Prostate gland (tissue), 2 donors: ENCODE data around the gene AURKB. TPM values are rescaled to one million over a fixed set of nuclear protein-coding genes. Genes with fewer than 3 reads are reported as not detected.
A peak's percentile ranks its signal among the peaks of the same experiment; 100 is the strongest.

Experiments used
- DNase-seq: peaks from one replicate; pipeline ENCODE4 v3.0.0-alpha.2; 2019; ENCODE audit warnings: low spot score
- H3K27ac ChIP-seq, 2 donors: fragments of 200-600 bp; sonication (generic); 2 replicates each; pipeline ENCODE4 v1.5.1; 2017 to 2019
- H3K27me3 ChIP-seq: fragments of 200-600 bp; sonication (generic); replicated peaks from 2 replicates; pipeline ENCODE4 v1.5.1; 2019; ENCODE audit not compliant: insufficient read depth
- H3K36me3 ChIP-seq, 2 donors: fragments of 200-600 bp; sonication (generic); 1 replicate in 1 of 2; 2 replicates in 1 of 2; pipeline versions ENCODE4 v1.5.1 to v1.8.1; 2017 to 2019
- H3K4me1 ChIP-seq: fragments of 200-600 bp; sonication (generic); replicated peaks from 2 replicates; pipeline ENCODE4 v1.5.1; 2019
- H3K4me3 ChIP-seq, 2 donors: fragments of 200-600 bp; sonication (generic); 2 replicates each; pipeline ENCODE4 v1.5.1; 2017 to 2019
- H3K9me3 ChIP-seq: fragments of 200-600 bp; sonication (generic); 2 replicates; pipeline ENCODE4 v1.5.1; 2017
- POLR2A ChIP-seq: fragments of 450-650 bp; IDR thresholded peaks from one replicate; pipeline ENCODE4 v1.6.1; 2016; ENCODE audit warnings: antibody characterized with exemption, mild to moderate bottlenecking
- POLR2AphosphoS5 ChIP-seq: sonication (generic); formaldehyde crosslinking; IDR thresholded peaks from one replicate; pipeline ENCODE4 v1.6.1; 2017; ENCODE audit warnings: antibody characterized with exemption
- WGBS: methylation state at CpG from one replicate; pipeline ENCODE4 v1.1.5; 2018; 5-methylcytosine and 5-hydroxymethylcytosine counted together
- intact Hi-C: fragments of 100-400 bp; cut with DNase I; formaldehyde crosslinking; loops from one replicate; pipeline ENCODE4 v1.14.2; 2022
- total RNA-seq, 2 donors: library from RNA; depleted of rRNA; stranded (reverse); fragments of >200 nt; gene quantifications; one replicate each; pipeline ENCODE4 v1.1.0, GENCODE V29; 2016
- TF ChIP-seq, protein P1 (sequence below), 4 experiments: fragments of 200-600 bp in 2 of 4; fragments of 450-650 bp in 2 of 4; sonication (generic) in 2 of 4; IDR thresholded peaks; 1 replicate in 3 of 4; 2 replicates in 1 of 4; pipeline ENCODE4 v1.5.1; 2016 to 2019; ENCODE audit warnings: antibody characterized with exemption in 4 of 4, mild to moderate bottlenecking in 2 of 4, moderate library complexity in 2 of 4

AURKB gene
- 1 to 10 TPM; 2.1 to 6.6 TPM for total RNA-seq

DNA sequence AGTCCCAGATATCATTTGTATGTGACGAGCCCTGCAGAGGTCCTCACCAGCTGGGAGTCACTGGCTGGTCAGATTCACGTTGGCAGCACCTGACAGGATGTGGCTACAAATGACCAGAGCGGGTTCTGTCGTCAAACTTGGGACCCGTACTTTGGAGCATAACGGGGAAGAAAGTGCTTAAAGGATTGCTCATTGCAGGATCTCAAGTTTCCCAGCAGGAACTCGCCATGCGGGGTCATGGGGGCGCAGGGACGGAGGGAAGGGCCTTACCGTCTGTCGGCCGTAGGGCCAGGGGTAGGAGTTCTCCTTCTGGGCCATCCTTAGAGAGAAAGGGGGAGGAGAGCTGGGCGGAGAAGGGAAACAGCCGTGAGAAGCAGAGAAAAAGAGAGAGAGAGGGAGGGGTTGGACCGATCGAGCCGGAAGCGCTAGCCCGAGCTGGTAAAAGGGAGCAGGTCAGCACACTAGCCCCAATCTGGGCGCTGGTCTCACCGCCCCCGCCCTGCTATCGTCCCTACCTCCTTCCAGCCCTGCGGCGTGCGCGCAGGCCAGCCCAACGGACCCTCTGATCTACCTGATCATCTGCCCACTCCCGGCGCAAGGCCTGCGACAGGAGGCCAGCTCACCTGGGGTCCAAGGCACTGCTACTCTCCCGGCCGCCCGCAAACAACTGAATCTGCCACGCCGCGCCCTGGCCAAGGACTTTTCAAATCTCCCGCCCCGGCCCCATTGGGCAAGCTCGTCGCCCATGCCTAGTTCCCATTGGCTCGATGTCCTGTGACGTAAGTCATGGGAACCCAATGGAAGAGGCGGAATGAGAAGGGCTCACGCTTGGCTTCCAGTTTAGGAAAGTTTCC, at the start of gene AURKB:
TSS of gene AURKB (minus strand) at position 669 of the 854 bp plus-strand sequence. CDS start at position 318, 351 bp downstream.
- intact Hi-C loops: no loop called here
- H3K27me3 ChIP-seq: no peaks in the 10 kb centered on the region
- peak; percentile 95 for DNase-seq
- no peaks in the 10 kb centered on the region for H3K36me3 ChIP-seq
- TF ChIP-seq POLR2A (peak; percentile 23), POLR2AphosphoS5 (peak; percentile 92)
- TF ChIP-seq, protein P1, sequence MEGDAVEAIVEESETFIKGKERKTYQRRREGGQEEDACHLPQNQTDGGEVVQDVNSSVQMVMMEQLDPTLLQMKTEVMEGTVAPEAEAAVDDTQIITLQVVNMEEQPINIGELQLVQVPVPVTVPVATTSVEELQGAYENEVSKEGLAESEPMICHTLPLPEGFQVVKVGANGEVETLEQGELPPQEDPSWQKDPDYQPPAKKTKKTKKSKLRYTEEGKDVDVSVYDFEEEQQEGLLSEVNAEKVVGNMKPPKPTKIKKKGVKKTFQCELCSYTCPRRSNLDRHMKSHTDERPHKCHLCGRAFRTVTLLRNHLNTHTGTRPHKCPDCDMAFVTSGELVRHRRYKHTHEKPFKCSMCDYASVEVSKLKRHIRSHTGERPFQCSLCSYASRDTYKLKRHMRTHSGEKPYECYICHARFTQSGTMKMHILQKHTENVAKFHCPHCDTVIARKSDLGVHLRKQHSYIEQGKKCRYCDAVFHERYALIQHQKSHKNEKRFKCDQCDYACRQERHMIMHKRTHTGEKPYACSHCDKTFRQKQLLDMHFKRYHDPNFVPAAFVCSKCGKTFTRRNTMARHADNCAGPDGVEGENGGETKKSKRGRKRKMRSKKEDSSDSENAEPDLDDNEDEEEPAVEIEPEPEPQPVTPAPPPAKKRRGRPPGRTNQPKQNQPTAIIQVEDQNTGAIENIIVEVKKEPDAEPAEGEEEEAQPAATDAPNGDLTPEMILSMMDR (IDR thresholded peaks at IDR 0.05): no peak
- peak within 1 kb of the TSS; percentile 45 to 47 for H3K4me3 ChIP-seq
- no peaks in the 10 kb centered on the region for H3K9me3 ChIP-seq
- no peaks in the 10 kb centered on the region for H3K4me1 ChIP-seq
- 3% methylated on average over 42 of the region's 46 CpGs for WGBS
- H3K27ac ChIP-seq: peak within 1 kb of the TSS; percentile 81 to 83

DNA sequence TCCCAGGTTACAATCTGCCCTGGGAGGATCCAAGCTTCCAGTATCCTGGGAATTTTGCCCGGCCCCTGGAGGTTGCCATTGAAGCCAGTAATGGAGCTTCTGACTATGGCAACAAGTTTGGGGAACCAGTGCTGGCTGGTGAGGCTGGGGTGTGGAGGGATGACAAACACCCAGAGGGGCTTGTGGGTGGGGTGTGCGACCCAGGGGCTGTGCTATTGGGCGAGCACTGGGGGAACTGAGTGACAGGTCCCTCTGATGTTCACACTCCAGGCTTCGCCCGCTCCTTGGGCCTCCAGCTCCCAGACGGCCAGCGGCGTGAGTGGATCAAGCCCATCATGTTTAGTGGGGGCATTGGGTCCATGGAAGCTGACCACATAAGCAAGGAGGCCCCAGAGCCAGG, 47.4 kb upstream of the AURKB start:
- no peak for DNase-seq
- intact Hi-C loops: no loop called here
- no peak for TF ChIP-seq POLR2AphosphoS5
- no peak for TF ChIP-seq POLR2A
- TF ChIP-seq, protein P1 (IDR thresholded peaks at IDR 0.05): no peak
- Histone ChIP-seq H3K4me3 (no peak overlapping the region), H3K27ac (no peak overlapping the region), H3K27me3 (no peaks in the 10 kb centered on the region), H3K36me3 (no peaks in the 10 kb centered on the region), H3K4me1 (no peaks in the 10 kb centered on the region), H3K9me3 (no peaks in the 10 kb centered on the region)
- WGBS: 93% methylated on average over 8 of the region's 8 CpGs

DNA sequence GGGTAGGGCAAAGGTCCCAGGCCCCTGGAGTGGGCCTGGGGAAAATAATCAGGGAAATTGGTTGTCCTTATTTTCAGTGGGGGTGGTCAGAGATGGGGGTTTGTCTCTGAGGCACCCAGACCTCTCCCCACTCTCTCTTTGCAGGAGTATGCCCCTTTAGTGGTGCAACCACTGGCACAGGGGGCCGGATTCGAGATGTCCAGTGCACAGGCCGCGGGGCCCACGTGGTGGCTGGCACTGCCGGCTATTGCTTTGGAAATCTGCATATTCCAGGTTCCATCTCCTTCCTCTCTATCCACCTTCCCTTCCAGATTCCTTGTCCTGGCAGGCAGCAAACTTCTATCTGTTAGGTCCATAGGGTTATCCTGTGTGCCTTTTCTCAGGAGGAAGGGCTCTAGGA, 46.3 kb upstream of the AURKB start:
- intact Hi-C loops: no loop called here
- Histone ChIP-seq H3K4me3 (no peak overlapping the region), H3K9me3 (no peaks in the 10 kb centered on the region), H3K27me3 (no peaks in the 10 kb centered on the region), H3K27ac (no peak overlapping the region), H3K4me1 (no peaks in the 10 kb centered on the region), H3K36me3 (no peaks in the 10 kb centered on the region)
- 98% methylated on average over 6 of the region's 6 CpGs for WGBS
- TF ChIP-seq, protein P1 (IDR thresholded peaks at IDR 0.05): no peak
- no peak for TF ChIP-seq POLR2AphosphoS5
- TF ChIP-seq POLR2A: no peak
- DNase-seq: no peak

DNA sequence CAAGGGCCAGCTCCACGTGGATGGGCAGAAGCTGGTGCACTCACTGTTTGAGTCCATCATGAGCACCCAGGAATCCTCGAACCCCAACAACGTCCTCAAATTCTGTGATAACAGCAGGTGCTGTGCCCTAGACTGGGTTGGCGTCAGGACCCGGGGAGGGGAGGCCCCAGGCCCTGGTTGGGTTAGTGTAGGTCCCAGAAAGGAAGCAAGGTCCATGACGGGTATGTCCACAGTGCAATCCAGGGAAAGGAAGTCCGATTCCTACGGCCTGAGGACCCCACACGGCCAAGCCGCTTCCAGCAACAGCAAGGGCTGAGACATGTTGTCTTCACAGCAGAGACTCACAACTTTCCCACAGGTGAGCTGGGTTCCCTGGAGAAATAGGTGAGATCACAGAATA, 45.9 kb upstream of the AURKB start:
- H3K4me1 ChIP-seq: no peaks in the 10 kb centered on the region
- intact Hi-C loops: no loop called here
- no peaks in the 10 kb centered on the region for H3K36me3 ChIP-seq
- no peaks in the 10 kb centered on the region for H3K27me3 ChIP-seq
- DNase-seq: no peak
- no peak overlapping the region for H3K27ac ChIP-seq
- H3K4me3 ChIP-seq: no peak overlapping the region
- no peaks in the 10 kb centered on the region for H3K9me3 ChIP-seq
- WGBS: 92% methylated on average over 10 of the region's 10 CpGs
- TF ChIP-seq POLR2AphosphoS5 (no peak), POLR2A (no peak)
- TF ChIP-seq, protein P1 (IDR thresholded peaks at IDR 0.05): no peak

DNA sequence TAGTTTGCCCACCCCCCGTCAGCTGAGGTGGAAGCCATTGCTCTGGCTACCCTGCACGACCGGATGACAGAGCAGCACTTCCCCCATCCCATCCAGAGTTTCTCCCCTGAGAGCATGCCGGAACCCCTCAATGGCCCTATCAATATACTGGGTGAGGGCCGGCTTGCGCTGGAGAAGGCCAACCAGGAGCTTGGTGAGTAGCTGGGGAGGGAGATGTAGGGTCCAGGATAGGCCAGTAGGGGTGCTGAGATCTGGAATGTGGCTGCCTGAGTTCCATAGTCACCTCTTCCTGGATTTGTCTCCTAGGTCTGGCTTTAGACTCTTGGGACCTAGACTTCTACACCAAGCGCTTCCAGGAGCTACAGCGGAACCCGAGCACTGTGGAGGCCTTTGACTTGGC, 45.1 kb upstream of the AURKB start:
- H3K36me3 ChIP-seq: no peaks in the 10 kb centered on the region
- no peak overlapping the region for H3K4me3 ChIP-seq
- TF ChIP-seq POLR2A (no peak), POLR2AphosphoS5 (no peak)
- TF ChIP-seq, protein P1 (IDR thresholded peaks at IDR 0.05): no peak
- no peaks in the 10 kb centered on the region for H3K4me1 ChIP-seq
- 92% methylated on average over 9 of the region's 9 CpGs for WGBS
- no peaks in the 10 kb centered on the region for H3K27me3 ChIP-seq
- no peak for DNase-seq
- intact Hi-C loops: no loop called here
- no peak overlapping the region for H3K27ac ChIP-seq
- no peaks in the 10 kb centered on the region for H3K9me3 ChIP-seq
